Uterus (tissue), 2 donors: ENCODE measurements around the gene BCL11B.

Source experiments
- CTCF ChIP-seq, 4 experiments: fragments of 200-600 bp in 2 of 4; fragments of 450-650 bp in 2 of 4; sonication (generic) in 2 of 4; IDR thresholded peaks; one replicate each; pipeline ENCODE4 v1.5.1; 2016 to 2019; ENCODE audit warnings: antibody characterized with exemption in 4 of 4, mild to moderate bottlenecking in 2 of 4, moderate library complexity in 1 of 4
- POLR2A ChIP-seq, 2 donors: fragments of 450-650 bp; IDR thresholded peaks; one replicate each; pipeline ENCODE4 v1.6.1; 2016; ENCODE audit warnings: antibody characterized with exemption in 2 of 2, mild to moderate bottlenecking in 1 of 2, moderate library complexity in 1 of 2

GRCh38 chr14:99244941-99245563, 26.9 kb downstream of the BCL11B start:
- no peak for TF ChIP-seq CTCF (IDR thresholded peaks at IDR 0.05)
- no peak for TF ChIP-seq POLR2A (IDR thresholded peaks at IDR 0.05)
